NT2/D1 (cell line): ENCODE data around the gene UCP3.

Experiments
- YY1 ChIP-seq: IDR thresholded peaks from 2 replicates; pipeline ENCODE4 v1.6.1; 2011; ENCODE audit not compliant: insufficient read length, insufficient read depth
- ZNF274 ChIP-seq: IDR thresholded peaks from 2 replicates; pipeline ENCODE4 v1.6.1; 2011; ENCODE audit warnings: mild to moderate bottlenecking, low read depth, low read length

- TF ChIP-seq YY1 = no peak
- no peak for TF ChIP-seq ZNF274
Measured at GRCh38 chr11:73958521-73959141, 50.3 kb downstream of the UCP3 start.
